ENCODE data around the gene MARS1.

The MARS1 gene

DNA sequence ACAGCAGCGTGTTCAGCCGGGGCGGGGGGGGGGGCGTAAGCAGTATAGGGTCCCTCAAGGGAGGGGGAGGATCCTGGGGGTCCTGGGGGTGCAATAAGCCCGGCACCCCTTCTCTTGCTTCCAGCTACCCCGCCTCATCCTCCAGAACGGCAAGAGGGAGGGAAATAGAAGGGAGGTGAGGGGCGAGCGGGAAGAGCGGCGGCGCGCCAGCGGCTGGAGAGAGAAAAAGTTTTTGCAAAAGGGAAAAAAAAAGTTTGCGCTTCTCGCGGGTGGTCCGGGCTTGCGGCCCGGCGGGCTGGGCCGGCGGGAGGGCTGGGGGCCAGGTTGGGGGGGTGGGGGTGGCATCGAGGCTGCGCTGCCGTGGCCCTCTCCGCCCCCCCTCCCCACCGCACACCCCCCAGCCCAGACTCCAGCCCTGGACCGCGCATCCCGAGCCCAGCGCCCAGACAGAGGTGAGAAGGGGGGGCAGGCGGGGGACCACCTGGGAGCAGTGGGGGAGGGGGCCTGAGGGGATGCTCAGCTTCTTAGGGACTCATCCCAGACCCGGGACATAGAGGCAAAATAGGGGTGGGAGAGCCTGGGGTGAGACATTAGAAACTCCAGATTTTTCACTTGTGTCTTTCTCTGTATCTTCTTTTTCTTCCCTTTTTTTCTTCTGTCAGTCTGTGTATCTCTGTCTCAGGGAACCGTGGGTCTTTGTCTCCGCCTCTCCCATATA, 28.0 kb upstream of the MARS1 start, which contains the start of gene GLI1:
Gene GLI1, plus strand, starts transcription at position 36 of the 718 bp plus-strand sequence. CDS start 3,907 bp downstream, outside the sequence.
- no peak for TF ChIP-seq CTCF (conservative IDR thresholded peaks at IDR 0.05; ENCODE audit: low read length)
- DNase-seq (ENCODE audit: low read depth) = peak; percentile 41
- H3K4me3 ChIP-seq (ENCODE audit: low read length) = peak within 1 kb of the TSS; percentile 83

GRCh38 chr12:57460468-57460784, 27.4 kb upstream of the MARS1 start:
- TF ChIP-seq CTCF (conservative IDR thresholded peaks at IDR 0.05; ENCODE audit: low read length) = no peak
- peak overlapping the region; percentile 83 for H3K4me3 ChIP-seq (ENCODE audit: low read length)
- no peak for DNase-seq (ENCODE audit: low read depth)

DNA sequence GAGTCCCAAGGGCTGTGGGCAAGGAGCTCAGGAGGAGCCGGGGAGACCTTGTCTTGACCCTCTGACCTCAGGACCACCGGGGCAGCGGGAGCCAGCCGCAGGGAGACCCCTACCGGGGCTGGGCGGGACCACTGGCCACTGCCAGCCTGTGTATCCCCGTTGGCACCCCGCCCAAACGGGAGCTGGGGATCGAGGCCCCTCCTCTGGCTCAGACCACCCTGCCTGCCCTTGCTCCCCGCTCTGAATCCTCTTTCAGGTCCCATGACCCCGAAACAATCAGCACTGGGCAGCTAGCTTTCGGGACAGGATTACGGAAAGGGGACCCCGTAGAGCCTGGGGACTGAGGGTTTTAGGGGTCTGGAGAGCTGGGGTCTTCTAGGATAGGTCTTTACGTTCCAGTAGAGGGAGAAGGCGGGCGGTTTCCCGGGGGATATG, 27.0 kb upstream of the MARS1 start:
- H3K4me3 ChIP-seq (ENCODE audit: low read length) = peak overlapping the region; percentile 83
- no peak for TF ChIP-seq CTCF (conservative IDR thresholded peaks at IDR 0.05; ENCODE audit: low read length)
- no peak for DNase-seq (ENCODE audit: low read depth)

GRCh38 chr12:57461276-57461916, 26.5 kb upstream of the MARS1 start:
- DNase-seq (ENCODE audit: low read depth) = peak; percentile 48
- TF ChIP-seq CTCF (conservative IDR thresholded peaks at IDR 0.05; ENCODE audit: low read length) = no peak
- H3K4me3 ChIP-seq (ENCODE audit: low read length) = peak overlapping the region; percentile 83

- TF ChIP-seq CTCF (conservative IDR thresholded peaks at IDR 0.05; ENCODE audit: low read length) = no peak
- peak; percentile 30 for DNase-seq (ENCODE audit: low read depth)
- H3K4me3 ChIP-seq (ENCODE audit: low read length) = peak overlapping the region; percentile 83
Measured at GRCh38 chr12:57461917-57462250, 26.0 kb upstream of the MARS1 start.

- peak; percentile 83 for DNase-seq (ENCODE audit: low read depth)
- TF ChIP-seq CTCF (conservative IDR thresholded peaks at IDR 0.05; ENCODE audit: low read length) = peak; percentile 91
- H3K4me3 ChIP-seq (ENCODE audit: low read length) = peak overlapping the region; percentile 83
Measured at GRCh38 chr12:57462251-57462911, 25.5 kb upstream of the MARS1 start.

DNA sequence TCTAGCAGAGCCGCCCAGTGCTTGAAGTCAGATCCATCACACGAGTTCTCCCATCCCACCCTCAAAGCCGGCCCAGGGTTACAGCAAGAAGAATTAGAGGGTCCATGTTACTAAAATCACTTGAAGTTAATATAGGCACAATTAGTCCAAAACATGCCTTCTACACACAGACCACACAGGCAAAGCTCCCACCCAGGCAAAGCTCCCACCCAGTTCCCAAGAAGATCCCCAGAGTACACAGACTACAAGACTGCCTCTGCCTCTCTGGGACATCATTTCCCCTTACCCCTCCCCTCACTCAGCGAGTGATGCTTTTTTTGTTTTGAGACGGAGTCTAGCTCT, 25.0 kb upstream of the MARS1 start:
- H3K4me3 ChIP-seq (ENCODE audit: low read length) = no peak overlapping the region
- DNase-seq (ENCODE audit: low read depth) = no peak
- TF ChIP-seq CTCF (conservative IDR thresholded peaks at IDR 0.05; ENCODE audit: low read length) = no peak
